Ecto neural progenitor cell (in vitro differentiated cells): ENCODE measurements around the gene CBFA2T3.

Experiments used
- DNase-seq: peaks from one replicate; pipeline ENCODE4 v3.0.0-alpha.2; 2018; ENCODE audit warnings: low spot score

CBFA2T3 gene

DNA sequence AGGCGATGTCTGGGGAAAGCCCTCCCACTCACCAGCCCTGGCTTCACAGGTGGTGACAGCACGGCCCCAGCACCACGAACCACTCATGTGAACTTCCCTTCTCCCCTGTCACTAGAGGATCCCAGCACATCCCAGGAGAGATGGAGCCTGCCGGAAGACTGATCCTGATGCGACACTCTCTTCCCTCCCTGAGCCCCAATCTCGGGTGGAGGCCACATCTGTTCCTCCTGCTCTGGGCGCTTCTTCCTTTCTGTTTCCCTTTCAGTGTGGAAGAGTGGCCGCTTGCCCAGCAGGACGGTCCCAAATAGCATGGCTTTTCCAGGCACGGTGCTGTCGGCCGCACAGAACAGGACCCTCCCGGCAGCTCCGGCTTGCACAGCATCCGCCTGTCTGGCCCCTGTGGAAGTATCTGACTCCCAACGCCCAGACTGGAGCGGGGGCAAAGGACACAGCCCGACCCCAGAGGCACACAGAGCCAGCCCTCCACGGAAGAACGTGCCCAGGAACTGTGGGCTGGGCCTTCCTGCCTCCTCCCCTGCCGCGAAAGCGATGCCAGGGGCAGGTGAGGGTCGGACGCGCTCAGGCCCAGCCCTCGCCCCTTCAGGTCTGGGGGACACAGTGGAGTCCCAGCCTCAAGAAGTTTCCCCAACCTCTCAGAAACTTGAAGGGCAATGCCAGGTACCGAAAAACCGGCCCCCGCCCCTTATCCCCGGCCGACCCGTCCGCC, 37.6 kb downstream of the CBFA2T3 start:
- DNase-seq: no peak

GRCh38 chr16:88938777-88939244, 38.2 kb downstream of the CBFA2T3 start:
- DNase-seq: no peak

DNA sequence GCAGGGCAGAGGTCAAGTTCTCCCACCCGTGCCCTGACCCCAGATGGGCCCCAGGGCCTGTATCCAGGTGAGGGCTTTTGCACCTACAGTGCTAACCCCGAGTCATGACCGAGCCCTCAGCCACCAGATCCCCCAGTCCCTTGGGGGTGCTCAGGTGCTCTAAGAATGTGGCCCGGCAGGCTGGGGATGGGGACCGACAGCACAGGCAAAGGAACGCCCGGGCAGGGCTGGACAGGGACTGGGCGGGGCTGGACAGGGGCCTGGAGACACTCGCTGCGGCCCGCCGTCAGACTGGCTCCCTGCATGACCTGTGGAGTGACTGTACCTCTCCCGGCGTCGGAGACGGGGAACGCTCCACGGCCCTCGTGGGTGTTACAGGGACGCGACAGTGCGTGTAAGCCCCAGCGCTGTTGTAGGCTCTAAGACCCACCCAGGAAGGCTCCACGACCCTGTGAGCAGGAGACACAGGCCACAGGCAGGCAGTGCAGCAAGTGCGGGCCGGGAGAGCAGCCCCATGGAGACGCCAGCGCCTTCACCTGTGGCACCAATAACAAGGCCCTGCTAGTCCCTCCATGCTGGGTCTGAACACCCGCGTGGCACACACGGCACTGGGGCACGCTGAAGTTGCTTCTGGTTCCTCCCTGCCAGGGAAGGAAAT, 38.8 kb downstream of the CBFA2T3 start:
- DNase-seq: no peak

GRCh38 chr16:88937206-88937621, 39.8 kb downstream of the CBFA2T3 start:
- DNase-seq: no peak

DNA sequence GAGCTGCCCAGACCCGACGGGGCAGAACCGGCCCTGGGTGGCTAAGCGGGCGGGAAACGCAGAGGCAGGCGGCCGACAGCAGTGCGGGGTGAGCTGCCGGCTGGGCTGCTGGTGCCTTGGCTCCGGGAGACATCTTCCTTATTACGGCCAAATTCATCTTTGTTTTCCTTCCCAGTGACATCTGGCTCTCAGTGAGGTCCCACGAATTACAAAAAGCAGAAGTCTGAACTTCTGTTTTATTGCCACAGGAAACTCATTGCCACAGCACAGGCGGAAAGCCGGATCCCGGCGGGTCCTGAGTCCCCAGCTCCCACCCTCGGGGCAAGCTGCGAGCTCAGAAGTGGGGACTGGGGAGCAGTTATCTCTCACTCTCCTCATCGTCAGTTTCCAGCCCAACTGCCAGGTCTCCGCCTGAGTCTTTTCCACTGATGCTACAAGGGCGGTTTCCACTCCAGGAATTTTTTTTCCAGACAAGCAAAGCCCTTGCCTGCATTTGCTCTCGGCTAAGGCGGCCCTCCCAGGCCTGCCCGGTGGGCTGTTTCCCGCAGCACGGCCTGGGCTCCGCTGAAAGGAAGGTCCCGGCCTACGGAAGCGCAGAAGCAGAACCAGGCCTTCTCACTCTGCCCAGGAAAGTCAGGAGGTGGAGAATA, 40.3 kb downstream of the CBFA2T3 start:
- no peak for DNase-seq

DNA sequence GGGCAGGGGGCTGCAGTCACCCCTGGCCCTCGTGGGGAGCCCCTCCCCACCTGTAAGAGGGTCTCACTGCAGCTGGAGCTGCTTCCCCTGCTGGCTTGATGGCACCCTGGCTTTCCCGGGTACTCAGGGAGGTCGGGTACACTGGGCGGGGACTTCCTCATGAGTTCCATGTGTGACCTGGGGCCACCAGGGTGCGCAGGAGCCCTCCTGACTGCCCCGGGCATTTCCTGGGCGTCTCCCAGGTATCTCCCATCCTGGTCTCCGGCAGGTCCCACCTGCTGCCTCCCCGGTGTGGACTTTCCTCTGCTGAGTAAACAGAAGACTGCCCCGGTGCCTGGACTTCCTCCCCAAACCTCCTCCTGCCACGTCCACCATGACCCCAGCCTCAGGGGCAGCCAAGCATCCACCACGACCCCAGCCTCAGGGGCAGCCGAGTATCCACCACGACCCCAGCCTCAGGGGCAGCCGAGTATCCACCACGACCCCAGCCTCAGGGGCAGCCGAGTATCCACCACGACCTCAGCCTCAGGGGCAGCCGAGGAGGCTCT, 40.9 kb downstream of the CBFA2T3 start:
- no peak for DNase-seq

GRCh38 chr16:88934066-88934667, 42.8 kb downstream of the CBFA2T3 start:
- no peak for DNase-seq

GRCh38 chr16:88932929-88933328, 44.1 kb downstream of the CBFA2T3 start:
- DNase-seq: no peak

DNA sequence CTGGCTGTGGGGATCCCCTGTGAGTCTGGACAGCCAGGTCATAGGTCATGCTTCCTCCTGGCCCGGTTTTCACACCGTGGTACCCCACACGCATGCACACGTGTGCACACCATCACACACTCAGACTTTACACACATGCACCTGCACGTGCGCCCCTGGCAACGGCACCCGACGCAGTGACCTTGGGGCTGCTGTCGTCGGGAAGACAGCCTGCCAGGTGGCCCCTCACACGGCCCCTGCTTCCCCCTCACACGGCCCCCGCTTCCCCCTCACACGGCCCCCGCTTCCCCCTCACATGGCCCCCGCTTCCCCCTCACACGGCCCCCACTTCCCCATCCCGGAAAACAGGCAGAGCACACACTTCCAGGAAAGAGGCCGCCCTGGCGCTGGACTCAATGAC, 45.1 kb downstream of the CBFA2T3 start:
- DNase-seq: no peak

DNA sequence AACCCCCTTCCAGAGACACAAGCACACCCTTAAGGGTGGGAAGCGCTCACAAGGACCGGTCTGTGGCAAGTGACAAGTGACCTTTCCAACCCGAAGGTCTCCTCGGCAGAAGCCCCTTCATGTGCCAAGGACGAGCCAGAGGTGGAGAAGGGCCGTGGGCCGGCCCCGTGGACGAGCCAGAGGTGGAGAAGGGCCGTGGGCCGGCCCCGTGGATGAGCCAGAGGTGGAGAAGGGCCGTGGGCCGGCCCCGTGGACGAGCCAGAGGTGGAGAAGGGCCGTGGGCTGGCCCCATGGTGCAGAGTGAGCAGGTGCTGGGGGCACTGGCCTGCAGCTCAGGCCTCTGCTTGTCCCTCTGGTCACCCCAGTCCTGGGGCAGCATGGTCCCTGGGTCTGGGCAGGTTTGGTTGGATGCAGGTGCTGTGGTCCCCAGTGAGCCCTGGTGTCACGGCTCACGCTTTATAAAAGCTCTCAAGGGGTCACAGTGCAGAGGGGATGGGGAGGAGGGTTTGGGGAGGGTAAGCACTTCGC, 45.6 kb downstream of the CBFA2T3 start:
- DNase-seq: no peak

DNA sequence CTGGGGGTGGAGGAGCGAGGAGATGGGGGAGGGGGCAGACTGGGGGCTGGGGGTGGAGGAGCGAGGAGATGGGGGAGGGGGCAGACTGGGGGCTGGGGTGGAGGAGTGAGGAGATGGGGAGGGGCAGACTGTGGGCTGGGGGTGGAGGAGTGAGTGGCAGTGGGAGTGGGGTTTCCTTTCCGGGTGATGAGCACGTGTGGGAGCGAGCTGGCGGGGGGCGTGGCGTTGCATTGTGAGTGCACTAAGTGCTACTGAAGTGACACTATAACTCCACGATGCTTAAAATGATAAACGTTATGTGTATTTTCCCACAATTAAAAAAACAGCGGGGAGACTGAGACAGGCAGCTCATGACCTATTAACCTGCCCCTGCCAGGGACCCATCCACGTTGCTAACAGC, 46.3 kb downstream of the CBFA2T3 start:
- no peak for DNase-seq

DNA sequence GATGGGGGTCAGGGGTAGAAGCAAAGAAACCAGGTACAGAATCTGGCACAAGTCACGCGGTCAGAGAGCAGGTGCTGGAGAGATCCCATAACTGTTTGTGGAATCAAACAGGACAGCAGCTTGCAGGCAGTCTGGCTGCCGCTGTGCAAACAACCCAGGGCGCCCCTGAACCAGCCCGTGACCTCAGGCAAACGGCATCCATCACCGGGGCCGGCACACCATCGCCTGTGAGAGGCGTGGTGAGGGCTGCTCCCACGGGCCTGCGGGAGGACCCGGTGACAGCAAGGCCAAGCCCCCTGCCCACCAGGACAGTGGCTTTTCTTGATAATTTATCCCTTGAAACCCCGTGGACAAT, 47.9 kb downstream of the CBFA2T3 start:
- DNase-seq: no peak

GRCh38 chr16:88928405-88929090, 48.5 kb downstream of the CBFA2T3 start:
- no peak for DNase-seq

DNA sequence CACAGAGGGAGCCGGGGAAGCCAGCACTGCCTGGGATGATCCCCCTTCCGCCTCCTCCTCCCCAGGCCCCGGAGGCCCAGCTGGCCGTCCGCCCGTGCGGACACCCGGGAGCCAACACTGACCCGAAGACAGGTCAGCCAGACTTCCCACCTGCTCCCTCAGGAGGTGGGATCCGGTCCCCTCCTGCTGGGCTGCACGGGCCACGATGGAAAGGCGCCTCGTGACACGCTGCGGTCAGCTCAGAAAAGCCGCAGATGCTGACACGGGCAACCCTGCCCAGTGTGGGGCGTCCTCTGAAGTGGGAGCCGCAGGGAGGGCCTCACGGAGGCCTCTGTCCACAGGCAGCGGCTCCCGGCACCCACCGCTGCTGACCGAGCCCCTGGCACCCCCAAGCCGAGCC, 49.3 kb downstream of the CBFA2T3 start:
- DNase-seq: no peak

- no peak for DNase-seq
Measured at GRCh38 chr16:88927010-88927409, 50.0 kb downstream of the CBFA2T3 start.

- DNase-seq: no peak
Measured at GRCh38 chr16:88926374-88926990, 50.5 kb downstream of the CBFA2T3 start.

GRCh38 chr16:88925540-88925887, 51.5 kb downstream of the CBFA2T3 start:
- DNase-seq: no peak

- DNase-seq: no peak
Measured at GRCh38 chr16:88924834-88925539, 52.0 kb downstream of the CBFA2T3 start.

DNA sequence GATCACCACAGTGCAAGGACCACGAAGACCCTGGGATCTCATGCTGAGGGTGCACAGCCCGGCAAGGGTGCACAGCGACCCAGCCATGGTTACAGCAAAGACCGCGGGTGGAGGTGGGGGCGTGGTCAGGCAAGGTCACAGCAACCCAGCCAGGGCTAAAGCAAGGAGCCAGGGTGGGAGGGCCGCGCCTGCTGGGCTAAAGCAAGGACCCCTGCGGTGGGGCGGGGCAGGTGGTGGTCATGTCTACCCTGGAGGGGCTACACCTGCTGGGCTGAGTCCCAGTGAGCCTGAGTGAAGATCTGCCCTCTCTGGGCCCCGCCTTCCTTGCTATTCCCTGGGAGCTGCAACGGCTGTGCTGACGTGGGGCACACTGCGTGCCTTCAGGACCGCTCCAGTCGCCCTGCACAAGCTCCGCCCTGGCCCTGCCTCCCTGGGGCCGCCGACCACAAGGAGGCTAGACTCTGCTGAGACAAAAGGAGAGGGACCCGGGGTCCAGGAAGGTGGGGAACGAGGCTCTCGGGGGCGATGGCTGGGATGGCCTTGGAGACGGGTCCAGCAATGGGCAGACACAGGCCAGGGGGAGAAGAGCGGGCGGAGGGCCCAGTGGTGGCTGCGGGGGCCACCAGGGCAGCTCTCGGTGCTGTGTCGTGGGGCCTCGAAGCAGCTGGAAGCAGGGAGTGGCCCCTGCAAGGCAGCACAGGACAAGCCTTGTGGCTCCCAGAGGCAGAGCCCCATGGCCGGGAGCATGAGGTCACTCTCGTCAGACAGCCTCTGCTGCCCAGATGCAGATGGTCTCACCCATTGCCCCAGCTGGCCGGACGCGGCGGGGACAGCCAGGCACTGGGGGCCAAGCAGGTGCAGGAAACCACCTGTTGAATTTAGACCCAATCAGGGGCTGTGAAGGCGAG, 52.8 kb downstream of the CBFA2T3 start:
- no peak for DNase-seq

DNA sequence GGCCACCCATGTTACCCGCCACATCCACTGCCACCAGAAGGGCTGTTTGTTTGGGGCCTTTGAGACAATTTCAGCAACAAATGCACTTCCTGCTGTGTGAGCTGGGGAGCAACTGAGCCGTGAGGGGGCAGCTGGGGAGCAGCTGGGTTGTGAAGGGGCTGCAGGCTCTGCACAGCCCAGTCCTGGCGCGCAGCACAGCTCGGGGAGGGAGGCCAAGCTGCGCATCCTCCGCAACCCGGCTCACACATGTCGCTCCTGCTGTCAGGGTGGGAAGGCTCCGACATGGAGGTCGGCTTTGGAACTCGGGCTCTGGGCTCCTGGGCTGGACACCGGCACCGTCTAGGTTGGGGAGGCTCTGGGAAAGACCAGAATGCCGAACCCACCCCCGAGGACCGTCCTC, 53.6 kb downstream of the CBFA2T3 start:
- DNase-seq: no peak
